ENCODE results near the gene MAGEB3.
A peak's percentile ranks its signal among the peaks of the same experiment; 100 is the strongest.

GRCh38 chrX:30275498-30275897 lies 45.0 kb downstream of the MAGEB3 start:
- TF ChIP-seq POLR2AphosphoS2 (conservative IDR thresholded peaks at IDR 0.05; ENCODE audit: low read length): no peak
- no peak for TF ChIP-seq MYC (IDR thresholded peaks at IDR 0.05; ENCODE audit: borderline replicate concordance, low read length)
- TF ChIP-seq RFX5 (IDR thresholded peaks at IDR 0.05): no peak
- peak; percentile 66 for TF ChIP-seq CTCF (IDR thresholded peaks at IDR 0.05)
- TF ChIP-seq HDAC2 (IDR thresholded peaks at IDR 0.05): no peak
- TF ChIP-seq EHMT2 (IDR thresholded peaks at IDR 0.05; ENCODE audit: low read depth): no peak
- no peak for TF ChIP-seq NFE2L2 (conservative IDR thresholded peaks at IDR 0.05; ENCODE audit: low read length)
- no peak for TF ChIP-seq POLR2A (IDR thresholded peaks at IDR 0.05; ENCODE audit: low read length)
- no peak for TF ChIP-seq MAX (IDR thresholded peaks at IDR 0.05)
- TF ChIP-seq ZFP36 (IDR thresholded peaks at IDR 0.05; ENCODE audit: borderline replicate concordance, partially characterized antibody): no peak
